Subcutaneous abdominal adipose tissue (tissue), 5 donors: ENCODE measurements around the gene NPTX1.
A peak's percentile ranks its signal among the peaks of the same experiment; 100 is the strongest.

Experiments
- H3K27ac ChIP-seq: one replicate; pipeline ENCODE4 v1.7.0; 2013; ENCODE audit warnings: low read depth, mild to moderate bottlenecking, inconsistent platforms, low read length, moderate library complexity
- H3K27me3 ChIP-seq, 5 donors: one replicate each; pipeline ENCODE4 v1.7.0; 2013; ENCODE audit warnings: low read length in 5 of 5, inconsistent platforms in 1 of 5; ENCODE audit not compliant: control insufficient read depth in 5 of 5, insufficient read depth in 4 of 5
- H3K36me3 ChIP-seq, 5 donors: one replicate each; pipeline ENCODE4 v1.7.0; 2013; ENCODE audit warnings: low read length in 5 of 5; ENCODE audit not compliant: control insufficient read depth in 5 of 5, insufficient read depth in 5 of 5
- H3K4me1 ChIP-seq, 5 donors: one replicate each; pipeline ENCODE4 v1.7.0; 2013; ENCODE audit warnings: low read length in 5 of 5, mild to moderate bottlenecking in 3 of 5, moderate library complexity in 1 of 5; ENCODE audit not compliant: control insufficient read depth in 5 of 5, insufficient read depth in 5 of 5
- H3K4me3 ChIP-seq, 5 donors: one replicate each; pipeline ENCODE4 v1.7.0; 2013; ENCODE audit warnings: low read length in 5 of 5, low read depth in 1 of 5
- H3K9ac ChIP-seq, 5 donors: one replicate each; pipeline ENCODE4 v1.7.0; 2013; ENCODE audit warnings: low read length in 5 of 5, mild to moderate bottlenecking in 4 of 5, moderate library complexity in 3 of 5
- H3K9me3 ChIP-seq, 5 donors: one replicate each; pipeline ENCODE4 v1.7.0; 2013; ENCODE audit warnings: low read length in 5 of 5; ENCODE audit not compliant: control insufficient read depth in 5 of 5
- donor health status: healthy.
- donor health status: healthy.
- donor health status: healthy.
- donor health status: healthy.
- donor health status: healthy.

NPTX1 gene

DNA sequence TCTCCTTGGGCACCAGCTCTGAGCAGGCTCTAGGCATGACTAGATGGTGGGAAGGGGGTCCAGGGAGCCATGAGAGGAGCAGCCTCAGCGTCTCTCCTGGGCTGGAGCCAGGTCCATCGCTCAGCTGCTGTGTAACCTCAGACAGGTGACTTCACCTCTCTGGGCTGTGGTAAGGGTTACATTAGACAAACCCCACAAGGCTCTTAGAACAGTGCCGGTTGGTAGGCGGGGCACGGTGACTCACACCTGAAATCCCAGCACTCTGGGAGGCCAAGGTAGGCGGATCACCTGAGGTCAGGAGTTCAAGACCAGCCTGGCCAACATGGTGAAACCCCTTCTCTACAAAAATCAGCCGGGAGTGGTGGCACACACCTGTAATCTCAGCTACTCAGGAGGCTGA lies 18.1 kb upstream of the NPTX1 start:
- Histone ChIP-seq H3K36me3 (no peaks in the 10 kb centered on the region), H3K27ac (no peak overlapping the region), H3K4me1 (peaks cover 0 to 19% (median 17%) of the 10 kb centered on the region in 5 donors), H3K27me3 (peaks cover 20 to 40% (median 29%) of the 10 kb centered on the region in 5 donors), H3K9me3 (peaks cover 0 to 4% (median 3%) of the 10 kb centered on the region in 5 donors), H3K9ac (no peak overlapping the region), H3K4me3 (no peak overlapping the region)

DNA sequence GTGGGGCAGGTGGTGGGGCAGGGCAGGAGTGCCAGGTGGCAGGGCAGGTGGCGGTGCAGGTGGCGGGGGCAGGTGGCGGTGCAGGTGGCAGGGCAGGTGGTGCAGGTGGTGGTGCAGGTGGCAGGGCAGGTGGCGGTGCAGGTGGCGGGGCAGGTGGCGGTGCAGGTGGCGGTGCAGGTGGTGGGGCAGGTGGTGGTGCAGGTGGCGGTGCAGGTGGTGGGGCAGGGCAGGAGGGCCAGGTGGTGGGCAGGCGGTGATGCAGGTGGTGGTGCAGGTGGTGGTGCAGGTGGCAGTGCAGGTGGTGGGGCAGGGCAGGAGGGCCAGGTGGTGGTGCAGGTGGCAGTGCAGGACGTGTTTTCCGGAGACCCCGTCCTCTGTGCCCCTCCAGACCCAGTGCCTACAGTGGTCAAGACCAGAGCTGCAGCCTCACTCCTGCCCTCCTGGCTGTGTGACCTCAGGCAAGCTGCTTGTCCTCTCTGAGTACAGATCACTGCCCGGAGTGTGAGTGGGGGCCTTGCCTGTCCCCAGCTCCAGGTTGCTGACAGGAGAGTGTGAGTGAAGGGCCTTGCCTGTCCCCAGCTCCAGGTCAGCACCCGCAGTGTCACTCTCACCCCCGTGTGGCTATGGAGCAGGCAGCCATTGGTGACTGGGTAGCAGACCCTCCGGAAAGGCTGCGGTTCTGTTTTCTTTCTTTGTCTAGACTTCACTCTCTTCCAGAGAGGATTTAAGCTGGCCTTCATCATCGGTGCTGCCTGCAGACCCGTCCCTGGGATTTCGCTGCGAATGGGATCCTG lies 16.1 kb upstream of the NPTX1 start:
- H3K27ac ChIP-seq: no peak overlapping the region
- H3K9ac ChIP-seq: no peak overlapping the region
- H3K9me3 ChIP-seq: peaks cover 0 to 7% (median 6%) of the 10 kb centered on the region in 5 donors
- H3K36me3 ChIP-seq: no peaks in the 10 kb centered on the region
- peaks cover 20 to 37% (median 31%) of the 10 kb centered on the region in 5 donors for H3K27me3 ChIP-seq
- peaks cover 0 to 6% (median 5%) of the 10 kb centered on the region in 5 donors for H3K4me1 ChIP-seq
- no peak overlapping the region for H3K4me3 ChIP-seq

DNA sequence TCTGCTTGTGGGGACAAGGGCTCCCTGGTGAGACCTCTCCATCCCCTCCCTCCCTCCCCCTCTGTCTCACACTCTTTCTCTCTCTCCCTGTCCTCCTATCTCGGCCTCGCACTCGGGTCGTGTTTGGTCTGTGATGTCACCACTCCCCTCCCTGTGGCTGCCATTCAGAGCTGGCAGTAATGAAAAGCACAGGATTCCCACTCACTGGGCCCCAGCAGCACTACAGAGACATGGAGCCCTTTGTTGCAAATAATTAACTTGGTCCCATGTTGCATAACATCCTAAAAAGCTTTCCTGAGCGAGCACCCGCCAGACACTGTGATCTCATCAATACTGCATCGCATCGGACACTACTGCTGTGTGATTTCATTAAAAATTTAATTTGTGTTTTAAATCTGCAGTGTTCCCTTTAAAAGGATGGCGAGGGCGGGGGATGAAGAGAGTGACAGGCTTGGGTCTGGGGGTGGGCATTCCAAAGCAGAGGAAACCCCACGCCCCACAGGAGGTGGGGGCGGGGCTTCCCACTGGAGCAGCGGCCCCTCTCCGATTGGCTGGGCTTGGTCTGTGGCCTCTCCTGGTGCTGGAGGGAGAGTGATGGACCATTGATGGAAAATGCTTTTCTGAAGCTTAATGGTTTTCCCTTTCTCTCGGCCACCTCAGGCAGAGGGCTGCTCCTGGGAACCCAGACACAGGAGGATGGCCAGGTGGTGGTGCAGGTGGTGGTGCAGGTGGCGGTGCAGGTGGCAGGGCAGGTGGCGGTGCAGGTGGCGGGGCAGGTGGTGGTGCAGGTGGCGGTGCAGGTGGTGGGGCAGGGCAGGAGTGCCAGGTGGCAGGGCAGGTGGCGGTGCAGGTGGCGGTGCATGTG lies 15.3 kb upstream of the NPTX1 start:
- H3K9ac ChIP-seq: no peak overlapping the region
- H3K9me3 ChIP-seq: peaks cover 0 to 15% (median 14%) of the 10 kb centered on the region in 5 donors
- no peak overlapping the region for H3K27ac ChIP-seq
- H3K36me3 ChIP-seq: no peaks in the 10 kb centered on the region
- H3K4me1 ChIP-seq: peaks cover 0 to 6% (median 5%) of the 10 kb centered on the region in 5 donors
- peaks cover 27 to 44% (median 40%) of the 10 kb centered on the region in 5 donors for H3K27me3 ChIP-seq
- no peak overlapping the region for H3K4me3 ChIP-seq

DNA sequence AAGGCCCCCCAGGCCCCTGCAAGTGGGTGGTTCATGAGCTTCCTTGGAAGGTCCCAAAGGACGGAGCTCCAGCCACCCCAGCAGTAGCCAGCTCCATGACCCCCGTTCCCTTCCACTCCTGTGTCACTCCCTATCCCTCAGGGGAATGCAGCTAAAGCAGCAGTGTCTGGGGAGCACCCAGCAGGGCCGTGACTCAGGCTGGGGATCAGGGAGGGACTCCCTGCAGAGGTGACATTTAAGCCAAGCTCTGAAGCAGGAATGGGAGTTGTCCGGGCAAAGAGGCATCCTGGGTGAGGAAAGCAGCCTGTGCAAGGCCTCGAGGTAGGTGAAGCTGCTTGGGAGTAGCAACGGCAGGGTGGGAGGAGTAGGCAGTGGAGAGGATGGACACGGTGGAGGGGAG lies 11.1 kb upstream of the NPTX1 start:
- H3K4me1 ChIP-seq: no peaks in the 10 kb centered on the region
- no peaks in the 10 kb centered on the region for H3K36me3 ChIP-seq
- H3K4me3 ChIP-seq: peak overlapping the region in 2 of 5 donors; percentile 20 to 25
- no peak overlapping the region for H3K9ac ChIP-seq
- no peak overlapping the region for H3K27ac ChIP-seq
- peaks cover 34 to 53% (median 40%) of the 10 kb centered on the region in 5 donors for H3K27me3 ChIP-seq
- H3K9me3 ChIP-seq: peaks cover 0 to 16% (median 14%) of the 10 kb centered on the region in 5 donors

DNA sequence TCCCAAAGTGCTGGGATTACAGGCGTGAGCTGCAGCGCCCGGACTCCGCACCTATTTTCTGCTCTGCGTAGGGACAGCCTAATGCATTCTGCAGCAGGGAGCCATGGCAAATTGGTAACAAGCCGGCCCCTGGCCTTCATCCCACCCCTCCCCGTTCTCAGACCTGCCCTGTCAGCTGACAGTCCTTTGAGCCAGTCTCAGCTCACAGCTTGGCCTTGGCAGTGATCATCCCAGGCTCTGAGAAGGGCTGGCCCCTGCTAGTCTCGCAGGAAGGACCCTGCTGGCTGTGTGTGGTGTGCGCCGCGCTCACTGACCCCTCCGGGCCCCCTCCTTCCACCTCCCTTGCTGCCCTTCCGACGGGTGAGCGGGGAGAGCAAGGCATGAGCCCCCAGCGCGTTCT lies 10.3 kb upstream of the NPTX1 start:
- H3K27ac ChIP-seq: no peak overlapping the region
- no peaks in the 10 kb centered on the region for H3K36me3 ChIP-seq
- peaks cover 0 to 16% (median 14%) of the 10 kb centered on the region in 5 donors for H3K9me3 ChIP-seq
- no peak overlapping the region for H3K9ac ChIP-seq
- H3K4me3 ChIP-seq: no peak overlapping the region
- peaks cover 39 to 59% (median 48%) of the 10 kb centered on the region in 5 donors for H3K27me3 ChIP-seq
- H3K4me1 ChIP-seq: no peaks in the 10 kb centered on the region

DNA sequence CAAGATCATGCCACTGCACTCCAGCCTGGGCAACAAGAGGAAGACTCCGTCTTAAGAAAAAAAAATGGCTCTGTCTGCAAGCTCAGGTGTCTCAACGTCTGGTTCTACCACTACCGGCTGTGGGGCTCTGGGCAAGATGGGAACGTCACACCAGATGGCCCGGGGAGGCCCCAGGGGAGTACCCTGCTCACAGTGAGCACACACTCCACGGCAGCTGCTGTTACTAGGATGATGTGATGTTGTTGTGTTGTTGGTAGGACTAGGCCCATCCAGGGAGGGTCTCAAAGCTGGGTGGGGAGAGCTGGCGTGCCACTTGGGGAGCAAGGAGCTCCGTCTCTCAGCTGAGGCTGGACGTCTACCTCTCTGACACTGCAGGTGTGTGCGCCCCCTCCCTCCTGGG lies 9.4 kb upstream of the NPTX1 start:
- no peak overlapping the region for H3K9ac ChIP-seq
- H3K4me1 ChIP-seq: no peaks in the 10 kb centered on the region
- peaks cover 46 to 61% (median 53%) of the 10 kb centered on the region in 5 donors for H3K27me3 ChIP-seq
- H3K36me3 ChIP-seq: no peaks in the 10 kb centered on the region
- no peak overlapping the region for H3K4me3 ChIP-seq
- peaks cover 0 to 16% (median 14%) of the 10 kb centered on the region in 5 donors for H3K9me3 ChIP-seq
- no peak overlapping the region for H3K27ac ChIP-seq

DNA sequence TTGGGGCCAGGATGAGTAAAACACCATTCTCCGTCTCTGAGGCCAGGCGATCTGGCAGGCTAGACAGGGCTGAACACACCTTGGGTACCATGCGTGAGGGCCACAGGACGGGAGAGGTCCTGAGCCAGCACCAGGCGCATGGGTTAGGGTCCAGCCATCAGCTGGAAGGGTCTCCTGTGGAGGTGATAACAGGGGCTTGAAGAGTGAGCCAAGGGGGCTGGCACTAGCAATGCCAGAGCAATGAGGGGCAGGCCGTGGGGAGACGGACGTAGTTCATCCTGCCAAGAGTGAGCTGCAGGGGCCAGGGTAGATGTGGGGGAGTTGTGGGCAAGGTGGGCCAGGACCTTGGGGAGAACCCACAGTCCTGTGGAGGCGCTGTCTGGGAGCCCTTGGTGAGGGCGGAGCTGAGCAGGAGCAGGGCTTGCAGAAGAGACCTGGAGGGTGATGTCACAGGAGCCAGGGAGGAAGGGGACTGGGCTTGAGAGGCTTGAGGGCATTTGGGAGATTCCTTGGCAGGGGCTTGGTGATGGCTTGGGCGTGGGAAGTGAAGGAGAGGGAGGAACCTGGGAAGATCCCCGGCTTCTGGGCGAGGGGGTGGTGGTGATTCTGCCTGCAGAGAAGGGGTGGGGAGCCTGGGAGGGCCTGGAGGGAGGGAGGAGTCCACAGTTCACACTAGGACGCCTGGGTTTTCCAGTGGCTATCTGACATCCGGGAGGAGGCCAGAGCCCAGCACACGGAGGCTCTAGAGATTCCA lies 6.3 kb upstream of the NPTX1 start:
- Histone ChIP-seq H3K36me3 (no peaks in the 10 kb centered on the region), H3K4me3 (no peak overlapping the region), H3K27me3 (peaks cover 50 to 75% (median 65%) of the 10 kb centered on the region in 5 donors), H3K27ac (no peak overlapping the region), H3K9me3 (peaks cover 0 to 13% (median 11%) of the 10 kb centered on the region in 5 donors), H3K9ac (no peak overlapping the region), H3K4me1 (peaks cover 0 to 13% (median 11%) of the 10 kb centered on the region in 5 donors)

DNA sequence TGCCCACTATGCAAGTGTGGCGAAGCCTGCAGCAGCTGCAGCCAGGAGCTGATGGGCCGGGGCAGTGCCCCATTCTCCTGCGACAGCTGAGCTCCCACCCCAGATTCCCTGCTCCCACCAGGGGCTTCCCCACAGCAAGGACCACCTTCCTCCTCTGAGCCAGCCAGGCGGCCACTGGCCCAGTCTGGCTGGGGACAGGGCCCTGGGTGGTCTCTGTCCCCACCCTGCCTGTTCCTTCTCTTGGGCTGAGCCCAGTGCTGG lies 5.6 kb upstream of the NPTX1 start:
- Histone ChIP-seq H3K4me3 (no peak overlapping the region), H3K9me3 (peaks cover 0 to 6% (median 4%) of the 10 kb centered on the region in 5 donors), H3K9ac (no peak overlapping the region), H3K36me3 (no peaks in the 10 kb centered on the region), H3K27ac (no peak overlapping the region), H3K27me3 (peaks cover 46 to 72% (median 64%) of the 10 kb centered on the region in 5 donors), H3K4me1 (peaks cover 0 to 19% (median 16%) of the 10 kb centered on the region in 5 donors)

DNA sequence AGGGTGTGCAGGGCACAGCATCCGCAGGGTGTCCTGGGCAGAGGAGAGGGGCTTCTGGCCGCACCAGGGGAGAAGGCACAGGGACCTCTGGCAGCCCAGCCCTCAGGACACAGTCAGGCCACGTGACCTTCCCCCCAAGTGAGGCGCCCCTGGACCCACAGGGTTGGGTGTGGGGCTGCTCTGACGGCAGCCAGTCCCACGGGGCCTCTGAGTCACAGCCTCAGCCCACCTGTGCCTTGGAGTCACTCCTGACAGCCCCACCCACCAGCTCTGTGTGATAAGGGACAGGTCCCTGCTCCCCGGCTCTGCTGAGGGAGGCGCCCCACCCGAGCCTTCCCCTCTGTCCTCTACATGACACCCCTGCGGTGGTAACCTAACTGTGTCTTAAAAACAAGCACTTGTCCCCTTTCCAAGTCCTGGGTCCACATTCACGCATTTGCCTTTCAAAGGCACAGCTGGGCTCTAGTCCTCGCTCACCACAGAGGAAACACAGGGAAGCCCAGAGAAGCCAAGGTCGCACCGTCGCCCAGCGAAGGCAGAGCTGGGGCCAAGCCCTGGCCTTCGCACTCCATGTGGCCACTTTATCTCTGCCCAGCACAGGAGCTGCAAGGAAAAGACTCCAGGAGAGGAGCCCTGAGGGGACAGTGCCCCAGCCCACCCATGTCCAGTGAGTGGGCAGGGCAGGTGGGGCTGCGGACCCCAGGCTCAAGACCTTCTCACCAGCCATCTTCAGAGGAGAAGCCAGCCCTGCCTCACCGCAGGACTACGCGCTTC lies 5.1 kb upstream of the NPTX1 start:
- Histone ChIP-seq H3K4me1 (peaks cover 0 to 23% (median 19%) of the 10 kb centered on the region in 5 donors), H3K9ac (no peak overlapping the region), H3K4me3 (no peak overlapping the region), H3K27ac (no peak overlapping the region), H3K27me3 (peaks cover 43 to 71% (median 62%) of the 10 kb centered on the region in 5 donors), H3K9me3 (peaks cover 0 to under 1% (median 0%) of the 10 kb centered on the region in 5 donors), H3K36me3 (no peaks in the 10 kb centered on the region)
